ENCODE results near the gene SEMA4C.

SEMA4C gene, protein sequence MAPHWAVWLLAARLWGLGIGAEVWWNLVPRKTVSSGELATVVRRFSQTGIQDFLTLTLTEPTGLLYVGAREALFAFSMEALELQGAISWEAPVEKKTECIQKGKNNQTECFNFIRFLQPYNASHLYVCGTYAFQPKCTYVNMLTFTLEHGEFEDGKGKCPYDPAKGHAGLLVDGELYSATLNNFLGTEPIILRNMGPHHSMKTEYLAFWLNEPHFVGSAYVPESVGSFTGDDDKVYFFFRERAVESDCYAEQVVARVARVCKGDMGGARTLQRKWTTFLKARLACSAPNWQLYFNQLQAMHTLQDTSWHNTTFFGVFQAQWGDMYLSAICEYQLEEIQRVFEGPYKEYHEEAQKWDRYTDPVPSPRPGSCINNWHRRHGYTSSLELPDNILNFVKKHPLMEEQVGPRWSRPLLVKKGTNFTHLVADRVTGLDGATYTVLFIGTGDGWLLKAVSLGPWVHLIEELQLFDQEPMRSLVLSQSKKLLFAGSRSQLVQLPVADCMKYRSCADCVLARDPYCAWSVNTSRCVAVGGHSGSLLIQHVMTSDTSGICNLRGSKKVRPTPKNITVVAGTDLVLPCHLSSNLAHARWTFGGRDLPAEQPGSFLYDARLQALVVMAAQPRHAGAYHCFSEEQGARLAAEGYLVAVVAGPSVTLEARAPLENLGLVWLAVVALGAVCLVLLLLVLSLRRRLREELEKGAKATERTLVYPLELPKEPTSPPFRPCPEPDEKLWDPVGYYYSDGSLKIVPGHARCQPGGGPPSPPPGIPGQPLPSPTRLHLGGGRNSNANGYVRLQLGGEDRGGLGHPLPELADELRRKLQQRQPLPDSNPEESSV

DNA sequence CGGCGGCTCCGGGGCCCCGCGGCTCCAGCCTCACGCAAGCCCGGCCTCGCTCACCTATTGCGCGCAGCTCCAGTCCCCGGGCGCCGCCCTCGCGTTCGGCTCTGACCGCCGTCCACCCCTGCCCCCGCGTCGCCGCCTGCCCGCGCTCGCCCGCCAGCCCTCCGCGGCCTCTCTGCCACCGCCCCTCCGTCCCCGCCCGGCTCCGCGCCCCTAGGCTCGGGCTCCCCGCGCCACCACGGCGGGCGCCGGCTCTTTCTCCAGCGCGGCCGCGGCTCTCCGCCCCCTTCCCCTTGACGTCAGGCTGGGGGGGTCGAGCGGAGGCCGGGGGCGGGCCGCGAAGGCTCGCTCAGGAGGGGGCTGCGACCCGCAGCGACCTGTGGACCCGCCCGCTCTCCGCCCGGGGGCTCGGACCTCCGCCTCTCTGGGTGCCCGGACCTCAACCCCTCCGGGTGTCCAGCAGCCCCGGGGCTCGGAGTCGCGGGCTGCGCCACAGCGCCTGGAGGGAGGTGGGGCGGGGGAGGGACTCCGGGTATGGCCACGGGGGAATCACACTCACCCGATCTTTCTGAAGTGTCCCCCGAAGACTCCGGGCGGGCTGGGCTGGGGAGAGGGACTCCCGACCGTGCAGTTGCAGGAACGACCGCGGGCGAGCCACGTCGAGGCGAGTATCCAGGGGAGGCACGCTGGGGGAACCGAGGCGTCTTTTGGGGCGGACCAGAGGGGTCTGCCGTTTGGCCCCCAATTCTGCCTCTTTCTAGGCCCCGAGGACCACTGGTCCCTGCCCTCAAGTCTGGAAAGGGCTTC is at the start of gene SEMA4C:
TSS of gene SEMA4C (minus strand) at position 259 of the 804 bp plus-strand sequence. CDS start 2,194 bp downstream, outside the sequence.
- peak; percentile 63 for DNase-seq (ENCODE audit: low spot score)

DNA sequence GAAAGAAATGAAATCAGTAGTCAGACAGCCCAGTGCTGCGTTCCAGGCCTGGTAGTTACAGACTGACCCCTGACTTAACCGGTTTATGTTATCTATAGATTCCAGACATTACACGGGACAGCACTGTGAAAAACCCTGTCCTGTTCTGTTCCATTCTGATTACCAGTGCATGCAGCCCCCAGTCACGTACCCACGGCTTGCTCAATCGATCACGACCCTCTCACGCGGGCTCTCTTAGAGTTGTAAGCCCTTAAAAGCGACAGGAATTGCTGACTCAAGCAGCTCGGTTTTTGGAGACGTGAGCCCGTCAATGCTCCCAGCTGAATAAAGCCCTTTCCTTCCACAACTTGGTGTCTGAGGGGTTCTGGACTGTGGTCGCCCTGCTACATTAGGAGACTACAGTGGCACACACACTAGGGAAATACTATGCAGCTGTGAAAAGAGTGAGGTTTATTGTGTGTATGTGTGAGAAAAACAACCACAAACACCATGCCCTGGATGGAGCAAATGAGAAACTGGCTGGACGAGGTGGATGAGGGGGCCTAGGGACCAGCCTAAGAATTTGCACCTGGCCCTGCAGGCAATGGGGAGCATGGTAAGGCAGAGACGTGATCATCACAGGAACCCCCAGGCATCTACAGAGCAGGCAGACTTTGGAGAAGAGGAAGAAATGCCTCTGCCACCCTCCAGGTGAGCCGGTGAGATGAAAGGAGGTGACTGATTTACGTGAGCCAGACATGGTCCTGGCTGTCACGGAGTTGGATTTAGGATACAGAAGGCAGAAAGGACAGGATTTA is 49.1 kb upstream of the SEMA4C start:
- DNase-seq (ENCODE audit: low spot score) = no peak

DNA sequence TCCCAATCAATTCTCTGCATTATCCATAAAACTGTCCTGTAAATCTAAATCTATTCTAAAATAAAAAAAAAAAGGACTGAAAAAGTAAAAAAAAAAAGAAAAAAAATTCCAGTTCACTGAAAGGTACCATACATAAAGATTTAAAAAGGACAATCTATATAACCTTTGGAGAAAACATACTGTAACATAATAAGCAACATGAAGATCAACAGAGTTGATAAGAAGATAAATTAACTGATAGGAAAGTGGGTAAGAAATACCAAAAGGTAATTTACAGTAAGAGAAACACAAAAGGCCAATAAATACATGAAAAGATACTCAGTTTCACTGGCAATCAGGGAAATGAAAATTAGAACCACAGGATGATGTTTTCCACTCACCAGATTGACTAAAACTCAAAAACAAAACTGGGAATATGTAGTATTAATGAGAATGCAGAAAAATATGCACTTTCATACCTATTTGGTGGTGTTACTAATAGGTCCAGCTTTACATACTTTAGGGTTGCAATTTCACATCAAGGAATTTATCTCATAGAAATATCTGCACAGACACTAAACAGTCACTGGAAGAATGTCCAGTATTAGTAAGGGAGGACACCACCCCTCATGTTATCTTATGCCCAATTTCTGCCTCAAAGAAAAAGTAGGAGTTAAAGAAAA is 48.3 kb upstream of the SEMA4C start:
- DNase-seq (ENCODE audit: low spot score) = no peak

DNA sequence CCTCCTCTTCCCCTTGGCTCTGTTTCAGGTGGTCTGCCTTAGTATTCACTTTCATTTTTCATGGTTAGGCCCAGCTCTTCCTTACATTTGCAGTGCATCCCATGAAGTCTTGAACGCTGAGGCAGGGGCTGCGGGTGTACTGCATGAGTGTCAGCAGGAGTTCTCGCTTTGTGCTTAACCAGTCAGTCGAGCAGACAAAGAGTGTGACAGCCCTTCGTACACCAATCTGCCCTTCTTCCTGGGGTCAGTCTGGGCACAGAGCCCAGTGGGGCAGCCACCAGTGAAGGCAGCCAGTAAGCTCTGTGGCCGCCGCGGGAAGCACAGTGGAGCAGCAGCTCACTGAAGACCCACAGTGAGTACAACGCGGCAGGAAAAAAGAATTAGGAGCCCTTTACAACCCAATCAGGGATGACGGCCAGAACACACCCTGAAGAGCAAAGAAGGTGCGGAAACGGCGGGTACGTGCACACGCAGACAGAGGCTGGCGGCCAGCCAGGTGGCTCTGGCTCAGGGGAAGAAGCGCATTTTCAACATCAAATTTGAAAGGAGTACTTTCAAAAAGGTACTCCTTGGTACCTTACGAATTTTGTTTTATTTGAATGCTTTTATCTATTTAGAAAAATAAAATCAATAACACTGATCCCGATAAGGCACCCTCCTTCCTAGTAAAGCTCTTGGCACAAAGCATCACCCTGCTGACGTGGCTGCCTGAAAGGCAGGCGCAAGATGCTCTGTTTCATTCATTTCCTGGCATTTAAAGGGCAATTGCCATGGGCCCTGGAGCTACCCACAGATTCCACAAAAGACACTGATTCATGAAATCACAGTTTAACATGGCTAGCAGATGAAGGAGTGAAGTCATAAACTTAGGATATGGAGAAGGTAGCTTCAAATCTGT is 47.0 kb upstream of the SEMA4C start:
- no peak for DNase-seq (ENCODE audit: low spot score)

DNA sequence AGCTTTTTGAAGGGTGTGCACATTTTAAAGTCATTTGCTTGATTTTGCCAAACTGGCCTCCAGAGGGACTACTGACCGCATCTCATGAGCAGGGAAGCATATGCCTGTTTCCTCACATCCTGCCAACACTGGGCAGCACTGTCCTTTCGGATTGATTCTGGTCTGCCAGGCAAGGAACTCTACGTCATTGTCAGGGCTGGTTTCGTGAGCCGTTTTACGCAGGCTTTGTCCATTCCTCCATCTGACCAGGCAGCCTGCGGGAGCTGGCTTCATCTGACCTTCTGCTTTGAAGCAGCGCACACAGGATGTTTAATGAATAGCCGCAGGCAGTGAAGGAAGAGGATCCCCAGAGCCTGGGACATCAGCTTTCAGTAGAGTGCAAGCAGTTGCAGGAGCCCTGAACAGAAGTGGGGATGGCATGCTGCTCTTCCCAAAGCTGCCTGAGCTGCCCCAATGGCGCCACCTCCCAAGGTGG is 46.3 kb upstream of the SEMA4C start:
- no peak for DNase-seq (ENCODE audit: low spot score)

DNA sequence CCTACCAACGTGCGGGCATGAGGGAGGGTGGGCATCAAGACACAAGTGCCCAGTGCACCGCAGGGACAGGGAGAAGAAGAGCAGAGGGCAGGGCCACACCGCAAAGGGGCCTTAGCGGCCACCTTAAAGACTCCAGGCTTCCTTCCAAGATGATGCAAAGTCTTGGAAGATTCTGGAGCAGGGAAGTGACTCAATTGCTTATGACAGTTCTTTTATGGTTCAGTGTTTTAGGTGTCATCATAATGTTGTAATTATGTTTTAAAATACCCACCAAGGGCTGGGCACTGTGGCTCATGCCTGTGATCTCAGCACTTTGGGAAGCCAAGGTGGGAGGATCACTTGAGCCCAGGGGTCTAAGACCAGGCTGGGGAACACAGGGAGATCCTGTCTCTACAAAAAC is 44.5 kb upstream of the SEMA4C start:
- DNase-seq (ENCODE audit: low spot score) = no peak

DNA sequence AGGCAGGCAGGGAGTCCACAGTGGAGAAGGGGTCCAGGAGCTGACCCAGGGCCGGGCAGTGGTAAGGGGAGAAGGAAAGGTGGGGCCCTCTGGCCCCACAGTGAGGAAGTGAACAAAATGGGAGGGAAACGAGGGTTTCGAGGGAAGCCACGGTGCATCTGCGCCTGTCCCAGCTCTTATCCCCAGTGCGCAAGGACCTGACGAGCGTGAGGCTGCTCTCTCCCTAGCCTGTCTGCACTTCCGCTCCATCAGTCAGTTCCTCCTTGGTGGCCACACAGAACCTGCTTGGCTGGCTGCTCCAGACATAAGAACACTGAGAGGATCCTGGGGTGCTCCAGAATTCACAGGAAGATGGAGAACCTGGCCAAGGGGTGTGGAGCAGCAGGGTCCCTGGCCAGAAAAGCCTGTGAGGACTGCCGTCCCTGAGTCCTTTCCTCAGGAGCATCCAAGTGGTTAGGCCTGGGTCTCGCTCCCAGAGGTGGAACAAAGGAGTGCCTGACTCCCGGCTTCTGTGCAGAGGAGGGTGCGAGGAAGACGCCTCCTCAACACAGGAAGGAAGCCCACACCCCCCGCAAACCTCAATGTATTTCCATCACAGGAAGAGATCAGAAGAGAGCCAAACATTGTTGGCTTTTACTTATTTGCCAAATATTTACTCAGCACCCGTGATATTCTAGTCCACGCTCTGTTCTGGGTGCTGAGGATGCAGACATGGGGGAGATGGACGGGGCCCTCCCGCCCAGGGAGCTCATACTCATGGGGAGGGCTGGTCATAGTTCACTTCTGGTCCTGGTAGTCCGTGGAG is 43.7 kb upstream of the SEMA4C start:
- DNase-seq (ENCODE audit: low spot score) = no peak

DNA sequence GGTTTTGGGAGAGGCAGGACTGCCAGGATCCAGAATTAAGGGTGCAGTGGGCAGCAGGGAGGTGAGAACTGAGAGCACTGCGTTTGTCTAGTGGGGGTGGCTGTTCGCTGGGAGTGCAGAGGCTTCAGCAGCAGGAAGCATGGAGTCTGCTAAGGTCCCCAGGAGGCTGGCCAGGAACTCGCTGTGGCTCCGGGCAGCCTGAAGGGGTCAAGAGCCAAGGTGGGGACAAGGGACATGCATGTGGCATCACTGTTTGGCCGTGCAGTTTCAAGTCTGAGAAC is 43.2 kb upstream of the SEMA4C start:
- no peak for DNase-seq (ENCODE audit: low spot score)

DNA sequence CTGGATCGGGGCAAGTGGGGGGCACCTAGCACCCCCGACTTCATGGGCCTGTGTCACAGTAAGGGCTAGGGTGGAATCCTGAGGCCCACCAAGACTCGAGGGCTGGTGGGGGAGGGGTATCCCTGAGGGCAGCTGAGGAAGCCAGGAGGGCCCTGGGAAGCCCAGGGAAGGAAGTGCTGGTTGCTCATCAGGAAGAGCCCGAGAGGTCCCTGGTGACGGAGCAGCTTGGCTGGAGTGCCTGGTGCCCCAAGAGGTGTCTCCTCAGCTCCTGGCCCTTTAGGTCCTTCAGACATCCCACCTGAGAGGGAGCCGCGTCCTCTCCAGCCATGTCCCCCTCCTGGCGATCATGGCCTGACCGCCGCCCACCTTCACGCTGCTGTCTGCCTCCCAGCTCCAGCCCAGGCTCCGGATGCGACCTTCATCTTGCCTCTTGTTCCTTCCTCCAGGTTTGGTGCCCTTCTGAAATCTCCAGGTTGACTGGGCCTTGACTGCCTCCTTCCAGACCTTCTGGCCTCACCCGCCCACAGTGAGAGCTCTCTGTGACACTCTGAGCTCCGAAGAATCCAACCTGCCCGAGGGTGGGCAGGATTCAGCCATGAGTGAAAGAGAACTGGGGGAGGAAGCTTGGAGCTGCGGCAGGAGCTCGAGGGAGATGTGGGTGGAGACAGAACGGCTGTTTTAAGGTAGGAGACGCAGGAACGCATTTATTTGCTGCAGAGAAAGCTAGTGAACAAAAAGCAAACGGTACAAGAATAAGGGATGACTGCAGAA is 42.7 kb upstream of the SEMA4C start:
- DNase-seq (ENCODE audit: low spot score) = no peak

DNA sequence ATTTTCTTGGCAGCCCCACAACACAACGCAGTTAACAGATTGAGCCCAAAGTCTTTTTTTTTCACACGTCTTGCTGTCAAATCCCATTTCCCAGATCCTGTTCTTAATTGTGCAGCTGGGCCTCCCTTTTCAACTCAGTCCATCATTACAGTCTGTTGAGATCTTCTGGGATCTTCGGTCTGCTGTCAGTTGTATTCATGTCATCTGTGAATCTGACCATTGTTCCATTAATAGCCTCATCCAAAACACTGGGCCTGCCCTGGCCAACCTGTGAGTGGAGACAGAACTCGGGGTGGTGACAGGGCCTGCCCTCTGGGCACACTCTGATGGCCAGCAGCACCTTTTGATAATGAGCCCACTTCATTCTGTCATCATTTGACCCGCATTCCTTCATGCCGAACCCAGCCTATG is 39.7 kb upstream of the SEMA4C start:
- no peak for DNase-seq (ENCODE audit: low spot score)

DNA sequence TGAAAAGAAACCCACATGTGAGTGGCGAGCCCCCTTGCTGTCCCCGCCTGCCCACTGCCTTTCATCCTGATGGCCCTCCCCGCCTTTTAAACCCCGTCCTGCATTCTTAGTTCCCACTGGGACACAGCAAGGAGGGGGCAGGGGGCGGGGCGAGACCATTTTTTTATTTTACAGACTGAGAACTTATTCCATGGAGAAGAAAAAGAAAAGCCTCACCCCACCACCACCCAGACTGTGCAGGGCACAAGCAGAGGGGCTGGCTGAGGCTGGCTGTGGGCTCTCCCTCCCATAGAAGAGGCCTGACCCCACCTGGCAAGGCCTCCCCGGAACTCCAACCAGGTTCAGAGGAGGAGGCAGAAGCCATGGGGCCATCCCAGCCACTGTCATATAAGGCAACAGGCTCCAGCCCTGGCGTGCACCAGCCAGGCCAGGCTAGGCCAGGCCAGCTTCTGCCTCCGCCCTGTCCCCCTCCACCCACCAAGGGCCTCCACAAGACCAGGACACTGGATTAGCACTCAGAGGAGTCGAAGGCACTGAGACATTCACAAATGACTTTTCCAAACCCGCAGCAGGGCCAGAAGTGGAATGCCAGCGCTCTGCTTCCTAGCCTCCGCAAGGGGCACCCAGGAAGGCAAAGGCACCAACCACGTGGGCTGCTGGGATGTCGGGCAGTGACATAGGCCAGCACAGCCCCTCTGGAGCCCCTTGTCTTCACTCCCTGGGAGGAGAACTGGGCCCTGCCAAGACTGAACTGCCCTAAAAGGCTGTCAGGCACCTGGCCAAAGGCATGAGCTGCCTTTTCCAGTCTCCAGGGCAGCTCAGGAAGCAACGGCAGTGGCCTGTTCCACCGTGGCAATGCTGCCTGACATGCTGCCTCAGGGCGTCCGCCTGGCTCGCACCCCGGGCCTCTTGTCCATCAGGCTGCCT is 37.5 kb upstream of the SEMA4C start:
- peak; percentile 90 for DNase-seq (ENCODE audit: low spot score)

DNA sequence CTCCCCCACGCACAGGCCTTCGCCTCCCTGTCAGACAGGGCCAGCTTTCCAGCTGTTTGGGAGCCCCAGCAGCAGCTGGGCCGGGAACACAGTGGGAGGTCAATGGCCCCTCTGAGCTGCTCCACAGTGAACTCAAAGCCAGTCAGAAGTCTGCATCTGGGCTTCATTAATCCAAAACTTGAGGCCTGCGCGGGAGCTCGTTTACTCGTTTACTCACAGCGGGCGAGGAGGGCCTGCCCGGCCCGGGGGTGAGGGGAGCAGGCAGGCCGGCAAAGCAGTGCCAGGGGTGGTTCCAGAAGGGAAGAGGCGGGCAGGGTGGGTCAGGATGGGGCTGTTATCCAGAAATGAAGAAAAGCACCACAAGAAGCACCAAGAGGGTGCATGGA is 36.8 kb upstream of the SEMA4C start:
- DNase-seq (ENCODE audit: low spot score) = peak; percentile 41

DNA sequence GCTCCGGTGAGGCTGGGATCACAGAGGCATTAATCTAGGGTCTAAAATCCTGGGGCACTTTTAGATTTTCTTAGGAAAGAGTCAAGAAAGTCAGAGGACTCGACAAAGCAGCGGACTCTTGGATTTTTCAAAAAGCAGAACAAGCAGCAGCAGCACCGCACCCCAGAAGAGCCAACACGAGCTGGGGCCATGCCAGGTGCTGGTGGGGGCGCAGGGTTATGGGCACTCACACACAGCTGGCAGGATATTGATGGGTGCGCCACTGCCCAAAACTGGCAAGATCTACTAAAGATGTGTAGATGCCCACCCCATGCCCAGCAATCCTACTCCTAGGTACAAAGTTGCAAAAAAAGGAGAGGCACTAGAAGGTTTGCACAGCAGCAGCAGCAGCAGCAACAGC is 33.9 kb upstream of the SEMA4C start:
- DNase-seq (ENCODE audit: low spot score) = no peak

DNA sequence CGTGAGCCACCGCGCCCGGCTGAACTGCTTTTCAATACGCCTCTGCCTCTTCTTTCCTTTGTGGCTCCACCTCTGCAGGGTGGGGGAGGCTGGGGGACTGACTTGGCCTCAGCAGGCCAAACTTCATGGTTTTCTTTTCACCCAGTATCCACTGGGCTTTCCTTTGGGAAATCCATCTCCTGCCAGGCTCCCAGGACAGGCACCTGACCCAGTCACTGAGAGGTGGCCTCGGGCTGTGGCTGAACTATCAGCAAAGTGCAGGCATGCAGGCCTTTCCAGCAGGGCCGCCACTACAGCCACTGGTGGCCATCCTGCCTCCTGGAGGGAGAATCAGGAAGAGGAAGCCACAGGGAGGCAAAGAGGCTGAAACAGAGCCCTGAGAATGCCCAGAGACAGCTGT is 33.4 kb upstream of the SEMA4C start:
- no peak for DNase-seq (ENCODE audit: low spot score)

DNA sequence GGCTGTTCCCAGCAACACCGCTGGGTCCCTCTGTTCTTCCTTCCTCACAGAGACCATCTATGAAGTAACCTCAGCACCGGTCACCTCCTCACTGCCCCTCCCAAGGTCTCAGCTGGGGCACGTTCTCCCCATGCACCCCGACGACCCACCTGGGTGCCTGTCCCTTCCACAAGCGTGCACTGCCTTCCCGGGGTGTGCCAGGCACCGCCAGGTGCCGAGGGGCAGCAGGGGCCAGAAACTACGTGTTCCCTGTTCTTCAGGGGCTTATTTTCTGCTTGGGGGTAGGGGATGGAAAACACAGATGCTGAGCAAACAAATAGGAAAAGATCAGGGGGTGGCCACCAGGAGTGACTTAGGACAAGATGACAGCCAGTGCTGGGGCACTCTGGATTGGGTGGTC is 30.4 kb upstream of the SEMA4C start:
- no peak for DNase-seq (ENCODE audit: low spot score)

DNA sequence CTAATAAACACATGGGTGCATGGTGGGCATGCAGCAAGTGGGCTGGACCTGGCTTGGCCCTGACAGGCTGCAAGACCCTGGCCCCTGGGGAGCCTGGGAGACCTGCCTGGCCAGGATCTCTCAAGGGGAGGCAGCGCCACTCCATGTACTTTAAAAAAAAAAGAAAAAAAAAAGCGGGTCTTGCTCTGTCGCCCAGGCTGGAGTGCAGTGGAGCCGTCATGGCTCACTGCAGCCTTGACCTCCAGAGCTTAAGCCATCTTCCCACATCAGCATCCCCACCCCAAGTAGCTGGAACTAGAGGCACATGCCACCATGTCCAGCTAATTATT is 29.5 kb upstream of the SEMA4C start:
- DNase-seq (ENCODE audit: low spot score) = no peak

DNA sequence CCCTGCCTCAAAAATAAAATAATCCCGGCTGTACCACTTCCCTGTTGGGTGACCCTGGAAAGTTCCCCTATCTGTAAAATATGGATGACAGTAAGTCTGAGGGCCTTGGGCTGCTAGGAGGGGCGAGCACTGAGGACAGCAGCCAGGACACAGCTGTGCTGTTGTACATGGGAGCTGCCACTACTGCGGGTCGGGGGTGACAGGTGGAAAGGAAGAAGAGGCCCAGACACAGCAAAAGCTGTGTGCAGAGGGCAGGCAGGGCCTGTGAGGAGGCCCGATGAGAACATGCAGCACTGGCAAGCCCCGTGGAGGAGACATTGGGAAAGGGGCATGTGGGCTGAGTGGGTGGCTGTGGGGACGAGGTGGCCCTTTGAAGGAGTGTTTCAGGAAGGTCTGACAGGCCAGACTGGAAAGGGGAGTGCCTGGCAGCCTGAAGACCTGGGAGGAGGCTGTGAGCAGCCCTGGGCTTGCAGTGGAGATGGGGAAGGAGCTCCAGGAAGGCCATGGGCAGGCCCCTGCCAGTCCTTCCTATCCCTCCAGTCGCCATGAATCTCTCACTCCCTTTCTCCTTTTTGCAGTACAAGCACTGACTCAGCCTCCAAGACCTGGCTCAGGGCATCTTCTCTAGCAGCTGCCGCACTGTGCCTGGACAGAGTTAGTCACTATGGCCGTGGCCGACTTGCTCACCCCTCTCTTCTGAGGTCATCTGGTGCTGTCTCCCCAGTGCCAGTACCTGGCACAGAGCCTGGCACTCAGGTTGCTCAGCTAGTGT is 28.9 kb upstream of the SEMA4C start:
- no peak for DNase-seq (ENCODE audit: low spot score)
